Sigmoid colon (tissue), 7 donors: ENCODE measurements around the gene SOX6. TPM values are rescaled to one million over a fixed set of nuclear protein-coding genes. Genes with fewer than 3 reads are reported as not detected.

Source experiments
- DNase-seq: peaks from one replicate; pipeline ENCODE4 v3.0.0-alpha.2; 2019
- H3K27ac ChIP-seq, 4 donors: fragments of 200-600 bp; sonication (generic); one replicate each; pipeline ENCODE4 v1.5.1; 2016 to 2019; ENCODE audit warnings: mild to moderate bottlenecking in 1 of 4
- H3K27me3 ChIP-seq, 3 donors: fragments of 200-600 bp; sonication (generic); one replicate each; pipeline ENCODE4 v1.5.1; 2019; ENCODE audit warnings: mild to moderate bottlenecking in 1 of 3
- H3K36me3 ChIP-seq, 4 donors: fragments of 200-600 bp; sonication (generic); one replicate each; pipeline ENCODE4 v1.5.1; 2016 to 2019
- H3K4me1 ChIP-seq, 4 donors: fragments of 200-600 bp; sonication (generic); one replicate each; pipeline ENCODE4 v1.5.1; 2017 to 2019
- H3K4me3 ChIP-seq, 4 donors: fragments of 200-600 bp; sonication (generic); one replicate each; pipeline ENCODE4 v1.5.1; 2017 to 2019; ENCODE audit warnings: mild to moderate bottlenecking in 2 of 4, moderate library complexity in 1 of 4
- H3K9me3 ChIP-seq, 4 donors: fragments of 200-600 bp in 3 of 4; sonication (generic) in 3 of 4; one replicate each; pipeline versions ENCODE4 v1.5.1 to v1.6.1; 2013 to 2019
- EP300 ChIP-seq, 4 donors: sonication (generic); formaldehyde crosslinking; IDR thresholded peaks; one replicate each; pipeline ENCODE4 v1.6.1; 2017; ENCODE audit warnings: antibody characterized with exemption in 4 of 4
- POLR2A ChIP-seq, 2 donors: fragments of 450-650 bp; IDR thresholded peaks; one replicate each; pipeline ENCODE4 v1.6.1; 2016; ENCODE audit warnings: antibody characterized with exemption in 2 of 2, mild to moderate bottlenecking in 2 of 2, moderate library complexity in 2 of 2
- POLR2AphosphoS5 ChIP-seq, 4 donors: sonication (generic); formaldehyde crosslinking; IDR thresholded peaks; one replicate each; pipeline ENCODE4 v1.6.1; 2017; ENCODE audit warnings: antibody characterized with exemption in 4 of 4
- WGBS, 2 donors: extraction: QIAGEN DNeasy Blood & Tissue Kit; methylation state at CpG; one replicate each; pipeline ENCODE4 v1.1.7; 2013; 5-methylcytosine and 5-hydroxymethylcytosine counted together
- intact Hi-C: fragments of 100-400 bp; cut with DNase I; formaldehyde crosslinking; loops from one replicate; pipeline ENCODE4 v1.15.1; 2023
- polyA plus RNA-seq, 3 donors: library from polyadenylated mRNA; stranded (reverse); fragments of 200-250 nt; gene quantifications; one replicate each; pipeline ENCODE4 v1.2.3, GENCODE V29; 2013
- total RNA-seq, 4 donors: library from RNA; depleted of rRNA; stranded (reverse); fragments of >200 nt; gene quantifications; one replicate each; pipeline ENCODE4 v1.1.0, GENCODE V29; 2016
- TF ChIP-seq, protein P1 (sequence below), 4 experiments: fragments of 450-650 bp in 3 of 4; fragments of 200-600 bp in 1 of 4; IDR thresholded peaks; one replicate each; pipeline ENCODE4 v1.5.1; 2016 to 2019; ENCODE audit warnings: antibody characterized with exemption in 4 of 4, mild to moderate bottlenecking in 3 of 4, moderate library complexity in 2 of 4
- donor health status: healthy with polysubstance abuse.
- donor health status: Bipolar disorder and iron deficiency.
- donor health status: healthy.

SOX6 gene
- total and polyA plus RNA-seq, 7 donors, result 0.46 to 6.1 (median 1.7) TPM

- Histone ChIP-seq H3K4me1 (no peaks in the 10 kb centered on the region), H3K27ac (no peak overlapping the region), H3K27me3 (no peaks in the 10 kb centered on the region), H3K9me3 (no peaks in the 10 kb centered on the region), H3K36me3 (no peaks in the 10 kb centered on the region), H3K4me3 (no peak overlapping the region)
- intact Hi-C loops, result no loop called here
- TF ChIP-seq, protein P1, sequence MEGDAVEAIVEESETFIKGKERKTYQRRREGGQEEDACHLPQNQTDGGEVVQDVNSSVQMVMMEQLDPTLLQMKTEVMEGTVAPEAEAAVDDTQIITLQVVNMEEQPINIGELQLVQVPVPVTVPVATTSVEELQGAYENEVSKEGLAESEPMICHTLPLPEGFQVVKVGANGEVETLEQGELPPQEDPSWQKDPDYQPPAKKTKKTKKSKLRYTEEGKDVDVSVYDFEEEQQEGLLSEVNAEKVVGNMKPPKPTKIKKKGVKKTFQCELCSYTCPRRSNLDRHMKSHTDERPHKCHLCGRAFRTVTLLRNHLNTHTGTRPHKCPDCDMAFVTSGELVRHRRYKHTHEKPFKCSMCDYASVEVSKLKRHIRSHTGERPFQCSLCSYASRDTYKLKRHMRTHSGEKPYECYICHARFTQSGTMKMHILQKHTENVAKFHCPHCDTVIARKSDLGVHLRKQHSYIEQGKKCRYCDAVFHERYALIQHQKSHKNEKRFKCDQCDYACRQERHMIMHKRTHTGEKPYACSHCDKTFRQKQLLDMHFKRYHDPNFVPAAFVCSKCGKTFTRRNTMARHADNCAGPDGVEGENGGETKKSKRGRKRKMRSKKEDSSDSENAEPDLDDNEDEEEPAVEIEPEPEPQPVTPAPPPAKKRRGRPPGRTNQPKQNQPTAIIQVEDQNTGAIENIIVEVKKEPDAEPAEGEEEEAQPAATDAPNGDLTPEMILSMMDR (IDR thresholded peaks at IDR 0.05), result no peak
- no peak for TF ChIP-seq POLR2AphosphoS5 (IDR thresholded peaks at IDR 0.05)
- no peak for TF ChIP-seq POLR2A (IDR thresholded peaks at IDR 0.05)
- TF ChIP-seq EP300 (IDR thresholded peaks at IDR 0.05), result no peak
- 13 to 47% methylated on average over 1 of the region's 1 CpG for WGBS, 2 donors
- DNase-seq, result no peak
These were observed 162.4 kb downstream of the SOX6 start for GRCh38 chr11:16193897-16194381.

DNA sequence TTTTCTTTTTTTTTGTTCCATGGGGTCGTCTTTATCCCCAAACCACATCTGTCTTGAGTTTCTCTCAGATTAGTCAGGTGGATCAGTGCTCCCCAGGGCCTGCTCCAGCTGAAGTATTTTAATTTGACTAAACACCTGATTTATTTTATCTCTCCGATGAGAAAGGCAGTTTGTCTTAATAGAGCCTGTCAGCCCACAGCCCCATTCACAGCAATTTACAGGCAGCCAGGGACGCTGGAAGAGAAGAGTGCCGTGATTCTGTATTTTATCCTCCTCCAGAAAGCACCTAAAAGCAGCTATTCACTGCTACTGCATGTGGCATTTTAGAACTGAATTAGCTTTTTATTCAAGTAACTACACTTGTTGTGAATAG lies 164.5 kb downstream of the SOX6 start:
- no peaks in the 10 kb centered on the region for H3K4me1 ChIP-seq
- intact Hi-C loops, result no loop called here
- no peak for DNase-seq
- H3K27ac ChIP-seq, result no peak overlapping the region
- no peaks in the 10 kb centered on the region for H3K9me3 ChIP-seq
- WGBS, 2 donors, result 58 to 74% methylated on average over 4 of the region's 4 CpGs
- H3K27me3 ChIP-seq, result no peaks in the 10 kb centered on the region
- H3K4me3 ChIP-seq, result no peak overlapping the region
- no peaks in the 10 kb centered on the region for H3K36me3 ChIP-seq
- TF ChIP-seq POLR2A (IDR thresholded peaks at IDR 0.05), result no peak
- TF ChIP-seq, protein P1 (IDR thresholded peaks at IDR 0.05), result no peak
- no peak for TF ChIP-seq POLR2AphosphoS5 (IDR thresholded peaks at IDR 0.05)
- no peak for TF ChIP-seq EP300 (IDR thresholded peaks at IDR 0.05)

DNA sequence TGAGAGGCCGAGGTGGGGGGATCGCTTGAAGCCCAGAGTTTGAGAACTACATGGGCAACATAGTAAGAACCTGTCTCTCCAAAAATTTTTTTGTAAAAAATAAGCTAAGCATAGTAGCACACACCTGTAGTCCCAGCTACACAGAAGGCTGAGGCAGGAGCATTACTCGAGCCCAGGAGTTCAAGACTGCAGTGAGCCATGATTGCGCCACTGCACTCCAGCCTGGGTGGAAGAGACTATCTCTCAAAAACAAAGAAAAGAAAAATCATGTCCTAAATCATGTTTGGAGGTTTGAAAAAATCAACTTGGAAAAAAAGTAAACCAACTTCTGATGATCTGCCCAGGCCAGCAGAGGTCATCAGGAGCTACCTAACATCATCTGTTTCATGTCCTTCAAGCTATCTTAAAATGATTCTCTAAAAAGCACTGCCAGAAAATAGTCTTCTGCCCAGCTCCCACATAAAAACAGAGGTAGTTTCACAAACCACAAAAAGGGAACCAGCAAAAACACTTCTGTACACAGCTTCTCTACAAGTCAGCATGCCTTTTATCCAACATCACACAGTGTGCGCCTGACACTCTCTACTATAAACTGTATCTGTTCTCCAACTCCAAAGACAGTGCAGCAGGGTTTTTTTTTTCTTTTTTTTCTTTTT lies 165.0 kb downstream of the SOX6 start:
- H3K27me3 ChIP-seq, result no peaks in the 10 kb centered on the region
- no peaks in the 10 kb centered on the region for H3K4me1 ChIP-seq
- no peak overlapping the region for H3K27ac ChIP-seq
- 79 to 83% methylated on average over 5 of the region's 5 CpGs for WGBS, 2 donors
- intact Hi-C loops, result no loop called here
- TF ChIP-seq EP300 (IDR thresholded peaks at IDR 0.05), result no peak
- TF ChIP-seq, protein P1 (IDR thresholded peaks at IDR 0.05), result no peak
- TF ChIP-seq POLR2AphosphoS5 (IDR thresholded peaks at IDR 0.05), result no peak
- no peak for TF ChIP-seq POLR2A (IDR thresholded peaks at IDR 0.05)
- no peaks in the 10 kb centered on the region for H3K9me3 ChIP-seq
- no peak for DNase-seq
- H3K36me3 ChIP-seq, result no peaks in the 10 kb centered on the region
- no peak overlapping the region for H3K4me3 ChIP-seq

DNA sequence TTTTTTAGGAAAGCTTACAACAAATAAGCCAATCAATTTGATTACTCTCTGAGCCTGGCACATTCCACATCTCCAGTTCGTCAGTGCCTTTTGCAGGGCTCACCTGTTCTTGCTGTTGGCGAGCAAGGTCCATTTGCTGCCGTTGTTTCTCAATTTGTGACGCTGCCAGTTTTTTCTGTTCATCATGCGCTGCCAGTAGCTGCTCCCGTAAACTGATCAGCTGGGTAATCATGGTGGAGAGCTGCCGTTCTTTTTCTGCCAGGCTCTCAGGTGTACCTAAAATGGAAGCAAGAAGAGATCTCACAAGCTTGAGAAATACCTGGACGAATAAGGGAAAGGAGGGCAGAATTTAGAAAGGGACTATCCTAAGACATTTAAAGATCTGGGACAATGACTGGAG lies 169.7 kb downstream of the SOX6 start:
- no peak for TF ChIP-seq EP300 (IDR thresholded peaks at IDR 0.05)
- TF ChIP-seq, protein P1 (IDR thresholded peaks at IDR 0.05), result no peak
- no peak for TF ChIP-seq POLR2AphosphoS5 (IDR thresholded peaks at IDR 0.05)
- no peak for TF ChIP-seq POLR2A (IDR thresholded peaks at IDR 0.05)
- WGBS, 2 donors, result 61 to 92% methylated on average over 8 of the region's 8 CpGs
- intact Hi-C loops, result no loop called here

DNA sequence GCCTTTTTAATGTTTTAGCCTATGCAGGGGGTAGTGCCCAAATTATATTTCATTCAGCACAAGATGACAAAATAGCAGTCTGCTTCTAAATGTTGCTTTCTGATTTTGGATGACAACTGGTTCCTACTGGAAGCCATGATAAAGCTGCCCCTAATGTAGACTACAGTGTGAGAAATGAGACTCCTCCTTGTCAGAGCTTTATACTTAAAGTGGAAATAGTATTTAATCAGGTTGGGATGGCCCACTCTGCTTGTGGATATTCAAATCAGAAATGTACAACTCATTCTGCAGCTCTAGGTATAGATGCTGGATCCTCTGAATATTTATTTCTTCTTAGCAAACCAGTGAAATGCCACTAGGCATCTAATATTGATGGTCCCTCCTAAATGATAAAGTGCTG lies 171.3 kb downstream of the SOX6 start:
- H3K9me3 ChIP-seq, result no peaks in the 10 kb centered on the region
- no peak overlapping the region for H3K27ac ChIP-seq
- H3K27me3 ChIP-seq, result no peaks in the 10 kb centered on the region
- TF ChIP-seq EP300 (IDR thresholded peaks at IDR 0.05) (no peak), POLR2A (IDR thresholded peaks at IDR 0.05) (no peak), POLR2AphosphoS5 (IDR thresholded peaks at IDR 0.05) (no peak)
- TF ChIP-seq, protein P1 (IDR thresholded peaks at IDR 0.05), result no peak
- no peaks in the 10 kb centered on the region for H3K36me3 ChIP-seq
- no peak overlapping the region for H3K4me3 ChIP-seq
- DNase-seq, result no peak
- no peaks in the 10 kb centered on the region for H3K4me1 ChIP-seq
- intact Hi-C loops, result no loop called here

More for the DNA sequence above, 169.7 kb downstream of the SOX6 start:
- Histone ChIP-seq H3K27ac (no peak overlapping the region), H3K4me3 (no peak overlapping the region), H3K4me1 (no peaks in the 10 kb centered on the region), H3K36me3 (no peaks in the 10 kb centered on the region), H3K27me3 (no peaks in the 10 kb centered on the region), H3K9me3 (no peaks in the 10 kb centered on the region)
- no peak for DNase-seq
